Measurements from ENCODE around the gene RNF212B. TPM values are rescaled to one million over a fixed set of nuclear protein-coding genes. Genes with fewer than 3 reads are reported as not detected.

The RNF212B gene
- total and polyA plus RNA-seq, 2 of the 13 experiments (the other 11 are each of a cell fraction or from before 2014, with no cell fraction given): 0.05 TPM; not detected in 1

- H3K9ac ChIP-seq (ENCODE audit: insufficient read depth, low read depth, low read length): no peak overlapping the region
- intact Hi-C loops (cut with micrococcal nuclease; ENCODE audit: unreplicated experiment) (no loop called here), in situ Hi-C loops (cut with HindIII; ENCODE audit: extremely low pct_ligation_motif_present, low pct_unique_long_range_greater_than_20kb) (no loop called here)
- 28% methylated on average over 3 of the region's 3 CpGs for WGBS (ENCODE audit: low lambda C conversion rate)
- no peak for ATAC-seq
- no peak for FAIRE-seq
- TF ChIP-seq TAF1 (CRISPR knock-in tag; IDR thresholded peaks at IDR 0.05) (no peak), CBX2 (IDR thresholded peaks at IDR 0.05; ENCODE audit: low read depth, low read length) (peak; percentile 84; the same call in 1 of the 2 replicates), CBX2 (CRISPR knock-in tag; IDR thresholded peaks at IDR 0.05; ENCODE audit: low read depth) (no peak), PPARG (CRISPR knock-in tag; conservative IDR thresholded peaks at IDR 0.05) (no peak), ZNF44 (CRISPR knock-in tag; IDR thresholded peaks at IDR 0.05) (no peak), ZBTB34 (CRISPR knock-in tag; IDR thresholded peaks at IDR 0.05) (no peak), ZFP36L2 (CRISPR knock-in tag; IDR thresholded peaks at IDR 0.05) (no peak), SP1 (IDR thresholded peaks at IDR 0.05) (0 out of 2 replicates have a peak, but pooled peaks have one; percentile 6), SP1 (CRISPR knock-in tag; IDR thresholded peaks at IDR 0.05) (no peak), RORA (CRISPR knock-in tag; IDR thresholded peaks at IDR 0.05) (no peak)
- no peaks in the 10 kb centered on the region for H3K9me3 ChIP-seq (ENCODE audit: low read length)
- H2AFZ ChIP-seq (ENCODE audit: low read length): no peak overlapping the region
- no peak overlapping the region for H3K27ac ChIP-seq (ENCODE audit: extremely low read length, insufficient read depth, low read length)
- H3K4me3 ChIP-seq (replicated peaks in 1 of 3; ENCODE audit: insufficient read depth in 1 of 3, low read depth in 2 of 3, low read length in 3 of 3): no peak overlapping the region
- no peaks in the 10 kb centered on the region for H4K20me1 ChIP-seq (ENCODE audit: insufficient read depth, low read length)
- H3K4me1 ChIP-seq (ENCODE audit: insufficient read depth, low read length): no peaks in the 10 kb centered on the region
- H3K27me3 ChIP-seq (ENCODE audit: control insufficient read depth in 1 of 2, insufficient read depth in 2 of 2, low read length in 2 of 2): peaks cover 0 to 12% of the 10 kb centered on the region in 2 experiments; a peak in 1 of 5 replicates
- no peak for DNase-seq (ENCODE audit: low spot score)
- H3K79me2 ChIP-seq (ENCODE audit: insufficient read depth, low read length): no peaks in the 10 kb centered on the region
- H3K4me2 ChIP-seq (ENCODE audit: low read depth, low read length): no peak overlapping the region
- BruUV-seq (replicated peaks): no TSS peak
- ChIA-PET CTCF (ENCODE audit: low intra/inter-chr PET ratio, low total read pairs) (no interaction called here), POLR2A (interaction anchor here (1.1 to 1.4 kb wide), 2 partner anchors 111 to 112 kb away, joined by 3 to 4 read pairs; partner anchors contain the start of genes ACIN1 and C14orf119)
- H3K36me3 ChIP-seq (replicated peaks in 1 of 2; ENCODE audit: control insufficient read depth in 1 of 2, insufficient read depth in 2 of 2, low read length in 2 of 2): no peaks in the 10 kb centered on the region
Measured at GRCh38 chr14:23206422-23207145, 31.2 kb upstream of the RNF212B start.

Data from HepG2 (cell line).